Left colon (tissue), 2 donors: ENCODE data around the gene CLK2. TPM values are rescaled to one million over a fixed set of nuclear protein-coding genes. Genes with fewer than 3 reads are reported as not detected.

Source experiments
- ATAC-seq: fragments of 200-7000 bp; cut with Tn5 transposase; one replicate; pipeline ENCODE4 v1.9.1; 2020; ENCODE audit warnings: mild to moderate bottlenecking, moderate library complexity
- DNase-seq, 2 donors: peaks; one replicate each; pipeline ENCODE4 v3.0.0-alpha.2; 2020
- intact Hi-C, 2 donors: fragments of 100-400 bp; cut with DNase I in 1 of 2; cut with micrococcal nuclease in 1 of 2; formaldehyde crosslinking; loops; one replicate each; pipeline versions ENCODE4 v1.11.2 to v1.14.0; 2022; cut with DNase I, micrococcal nuclease
- long read RNA-seq: library from polyadenylated mRNA; unstranded; transcript quantifications from one replicate; pipeline ENCODE4 v2.0.0, GENCODE V29; 2021
- total RNA-seq, 2 donors: library from RNA; stranded (reverse); fragmentation: NEBNext Ultra II Directional; extraction: Animal tissue kit (Norgen Biotek cat#: 25700); gene quantifications; one replicate each; pipeline ENCODE4 v1.2.1, GENCODE V29; 2021
- donor health status: DM: no; HTN: no; CAD: no.
- donor health status: DM: yes; HTN: yes; CAD: no.

The CLK2 gene
- 10 to 100 TPM; 34.3 to 41.0 TPM for total RNA-seq
- long read RNA-seq, transcript CLK2-203 (13 exons, 2,166 nt) = major isoform, 11 of 28 reads
- long read RNA-seq, partial matches to known transcripts = 2 of 28 reads
- long read RNA-seq, other reads (novel, unspliced or antisense) = 12 of 28 reads

DNA sequence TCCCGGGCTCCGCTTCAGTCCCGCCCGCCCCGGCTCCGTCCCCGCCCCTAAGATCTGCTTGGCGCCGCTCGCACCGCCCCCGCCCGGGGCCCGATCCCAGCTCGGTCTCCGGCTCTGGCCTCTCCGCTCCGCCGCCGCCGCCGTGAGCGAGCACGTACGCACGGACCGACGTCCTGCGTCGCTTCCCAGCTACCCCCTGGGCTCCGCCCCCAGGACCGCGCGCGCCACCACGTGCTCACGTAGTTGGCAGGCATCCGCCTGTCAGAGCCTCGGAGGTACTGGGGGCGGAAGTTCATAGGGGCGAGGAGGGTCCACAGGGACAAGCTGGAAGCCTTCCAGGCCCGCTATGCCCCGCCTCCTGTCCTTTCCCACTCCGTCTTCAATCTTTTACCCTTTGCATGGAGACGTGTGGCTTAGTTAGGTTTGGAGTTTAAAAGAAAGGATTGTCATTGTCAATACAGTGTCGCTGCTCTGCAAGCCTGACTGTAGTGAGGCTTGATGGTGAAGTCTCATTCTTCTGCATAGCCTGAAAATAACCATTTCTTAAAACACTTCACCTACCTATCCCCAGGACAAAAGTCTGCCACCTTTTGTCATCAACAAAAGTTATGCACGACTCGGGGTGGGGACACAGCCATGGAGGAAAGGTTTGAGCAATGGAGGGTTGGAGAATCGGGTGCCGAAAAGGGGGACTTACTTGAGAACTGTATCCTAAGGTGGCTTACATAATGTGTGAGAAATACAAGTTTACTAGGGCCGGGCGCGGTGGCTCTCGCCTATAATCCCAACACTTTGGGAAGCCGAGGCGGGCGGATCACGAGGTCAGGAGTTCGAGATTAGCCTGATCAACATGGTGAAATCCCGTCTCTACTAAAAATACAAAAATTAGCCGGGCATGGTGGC lies at the start of gene CLK2:
Gene CLK2, minus strand, starts transcription at position 162 of the 903 bp plus-strand sequence. CDS start 2,527 bp downstream, outside the sequence.
- intact Hi-C loops = no loop called here
- peak; percentile 82 for ATAC-seq
- peak; percentile 97 to 98 for DNase-seq

- no peak for ATAC-seq
- intact Hi-C loops = loop anchor here in 1 of 2 donors (10.0 kb wide), 1 partner anchor 58 kb away; the partner anchor contains the start of gene SCAMP3
- DNase-seq = peak; percentile 46 to 56
Observed at GRCh38 chr1:155322571-155322952, 49.3 kb upstream of the CLK2 start.

- ATAC-seq (no peak), DNase-seq (peak in 1 of 2 donors; percentile 31)
- intact Hi-C loops = loop anchor here in 1 of 2 donors (10.0 kb wide), 1 partner anchor 57 kb away; the partner anchor contains the start of gene SCAMP3
Observed at GRCh38 chr1:155321639-155322503, 48.6 kb upstream of the CLK2 start.

DNA sequence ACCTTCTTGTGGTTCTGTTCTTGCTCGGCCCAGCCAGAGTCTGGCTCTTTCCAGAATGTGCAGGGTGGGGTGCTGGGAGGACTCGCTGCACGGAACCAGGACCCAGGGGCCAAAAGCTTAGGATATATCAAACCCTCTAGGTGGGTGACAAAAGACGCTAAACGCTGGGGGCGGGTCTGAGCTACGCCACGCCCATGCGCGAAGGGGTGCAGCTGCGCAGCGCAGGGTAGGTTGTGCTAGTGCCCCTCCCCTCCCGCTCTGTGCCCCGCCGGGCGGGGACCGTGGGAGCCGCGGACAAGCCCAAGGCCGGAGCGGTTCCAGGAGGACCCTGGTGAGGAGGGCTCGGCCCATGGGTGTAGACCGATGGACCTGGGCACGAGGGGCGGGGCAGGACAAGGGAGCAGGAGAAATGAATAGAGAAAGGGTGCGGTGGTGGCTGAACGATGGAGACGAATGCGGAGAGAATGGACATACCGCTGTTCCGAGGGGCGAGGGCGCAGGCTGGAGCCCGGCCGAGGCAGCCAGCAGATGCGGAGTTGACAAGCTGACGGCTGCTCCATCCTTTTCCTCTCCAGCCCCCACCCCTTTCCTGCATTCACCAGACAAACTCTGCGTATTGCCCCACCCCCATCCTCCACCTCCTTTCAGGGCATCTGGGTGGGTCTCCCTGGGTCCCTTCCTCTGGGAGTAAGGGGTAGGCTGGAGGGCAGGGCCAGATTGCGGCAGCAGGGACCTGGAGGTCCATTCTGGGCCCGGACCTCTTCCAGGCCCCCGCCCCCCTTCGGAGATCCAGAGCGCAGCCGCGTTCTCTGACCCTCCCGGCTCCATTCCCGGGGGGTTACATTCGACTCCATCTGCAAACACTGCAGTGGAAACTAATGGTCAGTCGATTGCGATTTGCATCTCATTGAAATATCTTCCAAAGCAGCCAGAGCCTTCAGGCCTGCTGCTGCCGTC lies 47.6 kb upstream of the CLK2 start, which contains the start of gene RUSC1:
Gene RUSC1, plus strand, starts transcription at position 234 of the 957 bp plus-strand sequence. CDS start 880 bp downstream, outside the sequence.
- ATAC-seq (peak; percentile 37), DNase-seq (peak; percentile 88 to 91)
- intact Hi-C loops = loop anchor here in 1 of 2 donors (10.0 kb wide), 1 partner anchor 56 kb away; the partner anchor contains the start of gene SCAMP3

- intact Hi-C loops = loop anchor here in 1 of 2 donors (10.0 kb wide), 1 partner anchor 55 kb away; the partner anchor contains the start of gene SCAMP3
- ATAC-seq (no peak), DNase-seq (no peak)
Observed at GRCh38 chr1:155320252-155320651, 46.9 kb upstream of the CLK2 start.

GRCh38 chr1:155319536-155319935 lies 46.2 kb upstream of the CLK2 start:
- ATAC-seq (no peak), DNase-seq (no peak)

DNA sequence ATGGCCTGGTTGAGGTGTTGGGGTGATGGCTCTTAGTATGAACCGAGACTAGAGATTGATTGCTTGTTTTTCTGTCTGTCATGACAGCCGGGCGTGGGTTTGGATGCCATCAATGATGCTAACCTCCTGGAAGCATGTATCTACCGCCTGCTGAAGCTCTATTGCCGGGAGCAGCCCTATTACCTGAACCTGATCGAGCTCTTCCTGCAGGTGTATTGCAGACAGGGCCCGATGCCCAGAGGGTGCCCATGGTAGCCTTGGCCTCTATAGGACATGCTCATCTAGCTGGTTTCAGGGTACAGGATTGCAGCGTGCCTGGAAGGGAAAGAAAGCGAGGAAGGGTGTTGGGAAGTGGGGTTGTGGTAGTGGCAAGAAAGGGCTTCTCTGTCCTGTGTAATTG lies 44.8 kb upstream of the CLK2 start:
- DNase-seq (no peak), ATAC-seq (no peak)
- intact Hi-C loops = no loop called here

More at GRCh38 chr1:155319536-155319935, 46.2 kb upstream of the CLK2 start:
- intact Hi-C loops = no loop called here

DNA sequence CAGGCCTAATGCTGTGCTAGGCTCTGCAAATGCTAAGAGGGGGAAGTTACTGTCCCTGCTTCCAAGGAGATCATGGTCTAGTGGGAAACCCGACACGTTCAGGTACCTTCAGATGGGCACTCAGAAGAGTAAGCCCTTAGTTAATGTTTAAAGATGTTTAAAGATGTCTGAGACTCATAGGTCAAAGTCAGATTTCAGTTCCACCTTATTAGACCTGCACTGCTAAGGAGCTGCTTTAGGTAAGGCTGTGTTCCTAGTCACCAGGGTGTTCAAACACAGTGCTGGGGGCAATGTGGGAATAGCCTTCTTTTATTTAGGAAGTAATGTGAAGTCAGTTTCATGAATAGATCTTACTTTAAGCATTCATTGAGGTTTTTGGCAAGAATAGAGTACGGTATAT lies 43.6 kb upstream of the CLK2 start:
- no peak for DNase-seq
- ATAC-seq = peak; percentile 60
- intact Hi-C loops = no loop called here

DNA sequence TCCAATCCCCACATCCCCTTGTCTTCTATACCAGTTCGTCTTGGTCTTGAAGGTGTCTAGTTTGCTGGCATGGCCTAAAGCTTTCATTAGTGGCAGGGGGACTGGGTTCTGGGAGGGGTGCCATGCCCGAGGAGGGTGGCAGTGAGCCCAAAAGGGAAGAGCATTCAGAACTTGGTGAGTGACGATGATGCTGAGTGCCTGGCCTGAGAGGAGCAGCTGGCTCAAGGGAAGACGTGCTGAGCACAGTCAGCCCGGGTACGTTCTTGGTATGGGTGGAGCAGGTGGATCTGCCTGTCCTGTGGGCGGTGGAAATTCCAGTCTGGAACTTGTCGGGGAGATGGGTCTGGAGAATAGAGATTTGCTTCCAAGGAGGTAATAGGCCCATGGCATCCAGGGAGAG lies 40.0 kb upstream of the CLK2 start:
- DNase-seq = no peak
- intact Hi-C loops = no loop called here
- ATAC-seq = no peak

DNA sequence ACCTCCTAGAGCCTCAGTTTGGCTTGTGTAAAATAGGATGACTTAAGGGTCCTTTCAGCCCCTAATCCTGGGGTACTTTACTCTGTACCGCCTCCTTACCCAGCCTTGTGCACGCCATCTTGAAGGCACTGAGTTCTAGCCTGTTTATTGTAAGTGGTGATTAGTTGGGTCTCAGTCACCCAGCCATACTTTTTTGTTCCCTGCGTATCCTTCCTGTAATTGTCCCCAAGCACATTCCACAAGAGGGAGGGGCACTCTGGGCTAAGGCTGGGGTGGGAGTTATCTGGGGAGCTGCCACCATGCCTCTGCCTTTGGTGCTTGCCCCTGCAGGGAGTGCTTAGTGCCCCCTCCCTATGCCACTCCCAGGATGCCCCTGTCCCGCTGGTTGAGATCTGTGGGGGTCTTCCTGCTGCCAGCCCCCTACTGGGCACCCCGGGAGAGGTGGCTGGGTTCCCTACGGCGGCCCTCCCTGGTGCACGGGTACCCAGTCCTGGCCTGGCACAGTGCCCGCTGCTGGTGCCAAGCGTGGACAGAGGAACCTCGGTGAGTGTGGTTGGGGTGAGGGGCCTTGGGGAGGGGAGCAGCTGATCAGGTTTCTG lies 36.2 kb upstream of the CLK2 start:
- intact Hi-C loops = no loop called here
- ATAC-seq (peak; percentile 29), DNase-seq (peak; percentile 46 to 69)

- ATAC-seq = peak; percentile 94
Observed at GRCh38 chr1:155308493-155309422, 35.5 kb upstream of the CLK2 start, which contains the start of gene FDPS. TSS of gene FDPS (plus strand) at chr1:155308866. CDS start at chr1:155309790, 924 bp downstream.

GRCh38 chr1:155307247-155307740 lies 34.0 kb upstream of the CLK2 start:
- intact Hi-C loops = no loop called here
- DNase-seq (no peak), ATAC-seq (no peak)

More at GRCh38 chr1:155308493-155309422, 35.5 kb upstream of the CLK2 start, which contains the start of gene FDPS:
- DNase-seq = peak; percentile 97 to 99
- intact Hi-C loops = no loop called here

GRCh38 chr1:155305881-155306391 lies 32.6 kb upstream of the CLK2 start:
- ATAC-seq (no peak), DNase-seq (no peak)
- intact Hi-C loops = no loop called here

DNA sequence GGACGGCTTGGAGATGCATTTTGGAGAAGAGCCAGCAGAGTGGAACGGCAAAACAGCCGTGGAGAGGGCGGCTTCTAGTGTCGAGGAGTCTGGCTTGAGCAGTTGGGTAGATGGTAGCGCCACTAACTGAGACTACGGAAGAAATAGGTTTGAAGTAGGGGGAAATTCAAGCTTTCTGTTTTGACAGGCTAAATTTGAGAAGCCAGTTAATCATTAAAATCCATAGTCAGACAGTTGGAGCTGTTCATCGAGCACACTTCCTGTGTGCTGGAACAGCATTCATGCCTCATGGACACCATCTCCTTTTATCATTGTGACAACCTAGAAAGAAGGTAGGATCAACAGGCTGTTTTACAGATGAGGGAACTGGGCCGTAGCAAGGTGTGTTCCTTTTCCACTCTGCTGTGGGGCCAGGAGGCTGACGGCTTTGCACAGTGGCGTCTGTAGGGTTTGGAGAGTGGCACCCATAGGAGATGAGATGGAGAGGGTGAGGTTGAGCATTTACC lies 31.3 kb upstream of the CLK2 start:
- intact Hi-C loops = no loop called here
- no peak for ATAC-seq

DNA sequence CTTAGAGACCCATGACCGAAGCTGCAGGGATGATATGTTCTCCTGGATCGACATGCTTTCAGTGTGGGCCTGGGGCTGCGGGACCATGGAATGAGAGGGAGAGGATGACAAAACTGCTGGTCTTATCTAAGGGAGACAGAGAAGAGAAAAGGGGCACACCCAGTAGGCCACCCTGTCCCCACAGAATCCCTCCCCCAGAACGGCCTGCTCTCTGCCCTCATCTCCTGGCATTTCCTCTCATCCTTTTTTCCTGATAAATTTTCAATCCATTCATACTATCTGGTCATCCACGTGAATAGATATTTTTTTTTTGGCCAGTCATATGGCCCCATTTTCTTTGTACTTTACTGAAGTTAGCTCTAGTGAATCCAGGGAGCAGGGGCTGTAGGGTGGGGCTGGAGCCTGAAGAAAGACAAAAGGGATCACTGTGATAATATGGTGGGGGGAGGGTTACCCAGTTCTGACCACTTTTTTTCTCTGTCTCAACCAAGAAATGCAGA lies 28.1 kb upstream of the CLK2 start, which contains the start of gene PKLR:
Gene PKLR, minus strand, starts transcription at position 97 of the 500 bp plus-strand sequence. Its CDS starts 43 bp downstream, at position 54.
- intact Hi-C loops = no loop called here
- no peak for DNase-seq
- no peak for ATAC-seq

More for the DNA sequence above, 31.3 kb upstream of the CLK2 start:
- DNase-seq = no peak
